HEK293 (cell line): Measurements from ENCODE around the gene RNF214.

Experiments used
- SETDB1 ChIP-seq: IDR thresholded peaks from one replicate; pipeline ENCODE4 v1.6.1; 2017; ENCODE audit warnings: mild to moderate bottlenecking, low read length, moderate library complexity, mixed read lengths; ENCODE audit not compliant: insufficient read length
- TF ChIP-seq, protein P1 (sequence below): fragments of 450-650 bp; formaldehyde crosslinking; IDR thresholded peaks from 2 replicates; pipeline ENCODE4 v1.5.1; 2016; ENCODE audit warnings: missing biosample characterization, missing genetic modification characterization
- TF ChIP-seq, protein P2 (sequence below): fragments of 450-650 bp; formaldehyde crosslinking; IDR thresholded peaks from 2 replicates; pipeline ENCODE4 v1.5.1; 2017; ENCODE audit warnings: missing biosample characterization, missing genetic modification characterization
- TF ChIP-seq, protein P3 (sequence below): fragments of 450-650 bp; formaldehyde crosslinking; IDR thresholded peaks from 2 replicates; pipeline ENCODE4 v1.5.1; 2016; ENCODE audit warnings: missing biosample characterization, missing genetic modification characterization

DNA sequence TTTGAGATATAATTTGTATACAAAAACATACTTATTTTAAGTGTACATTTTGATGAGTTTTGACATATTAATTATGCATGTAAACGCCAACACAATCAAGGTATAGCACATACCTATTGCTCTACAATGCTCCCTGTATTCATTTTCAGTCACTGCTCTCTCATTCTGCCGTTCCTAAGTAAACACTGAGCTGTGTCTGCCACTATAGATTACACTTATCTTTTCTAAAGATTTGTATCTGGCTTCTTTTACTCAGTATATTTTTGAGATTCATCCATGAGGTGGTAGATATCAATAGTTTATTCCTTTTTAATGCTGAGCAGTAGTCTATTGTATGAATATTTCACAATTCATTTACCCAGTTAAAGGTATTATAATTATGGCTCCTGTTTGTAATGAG lies 33.3 kb downstream of the RNF214 start:
- TF ChIP-seq, protein P1, sequence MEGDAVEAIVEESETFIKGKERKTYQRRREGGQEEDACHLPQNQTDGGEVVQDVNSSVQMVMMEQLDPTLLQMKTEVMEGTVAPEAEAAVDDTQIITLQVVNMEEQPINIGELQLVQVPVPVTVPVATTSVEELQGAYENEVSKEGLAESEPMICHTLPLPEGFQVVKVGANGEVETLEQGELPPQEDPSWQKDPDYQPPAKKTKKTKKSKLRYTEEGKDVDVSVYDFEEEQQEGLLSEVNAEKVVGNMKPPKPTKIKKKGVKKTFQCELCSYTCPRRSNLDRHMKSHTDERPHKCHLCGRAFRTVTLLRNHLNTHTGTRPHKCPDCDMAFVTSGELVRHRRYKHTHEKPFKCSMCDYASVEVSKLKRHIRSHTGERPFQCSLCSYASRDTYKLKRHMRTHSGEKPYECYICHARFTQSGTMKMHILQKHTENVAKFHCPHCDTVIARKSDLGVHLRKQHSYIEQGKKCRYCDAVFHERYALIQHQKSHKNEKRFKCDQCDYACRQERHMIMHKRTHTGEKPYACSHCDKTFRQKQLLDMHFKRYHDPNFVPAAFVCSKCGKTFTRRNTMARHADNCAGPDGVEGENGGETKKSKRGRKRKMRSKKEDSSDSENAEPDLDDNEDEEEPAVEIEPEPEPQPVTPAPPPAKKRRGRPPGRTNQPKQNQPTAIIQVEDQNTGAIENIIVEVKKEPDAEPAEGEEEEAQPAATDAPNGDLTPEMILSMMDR (tag by site-specific recombination), result no peak
- TF ChIP-seq, protein P2, sequence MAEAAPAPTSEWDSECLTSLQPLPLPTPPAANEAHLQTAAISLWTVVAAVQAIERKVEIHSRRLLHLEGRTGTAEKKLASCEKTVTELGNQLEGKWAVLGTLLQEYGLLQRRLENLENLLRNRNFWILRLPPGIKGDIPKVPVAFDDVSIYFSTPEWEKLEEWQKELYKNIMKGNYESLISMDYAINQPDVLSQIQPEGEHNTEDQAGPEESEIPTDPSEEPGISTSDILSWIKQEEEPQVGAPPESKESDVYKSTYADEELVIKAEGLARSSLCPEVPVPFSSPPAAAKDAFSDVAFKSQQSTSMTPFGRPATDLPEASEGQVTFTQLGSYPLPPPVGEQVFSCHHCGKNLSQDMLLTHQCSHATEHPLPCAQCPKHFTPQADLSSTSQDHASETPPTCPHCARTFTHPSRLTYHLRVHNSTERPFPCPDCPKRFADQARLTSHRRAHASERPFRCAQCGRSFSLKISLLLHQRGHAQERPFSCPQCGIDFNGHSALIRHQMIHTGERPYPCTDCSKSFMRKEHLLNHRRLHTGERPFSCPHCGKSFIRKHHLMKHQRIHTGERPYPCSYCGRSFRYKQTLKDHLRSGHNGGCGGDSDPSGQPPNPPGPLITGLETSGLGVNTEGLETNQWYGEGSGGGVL (tag by site-specific recombination), result no peak
- TF ChIP-seq, protein P3, sequence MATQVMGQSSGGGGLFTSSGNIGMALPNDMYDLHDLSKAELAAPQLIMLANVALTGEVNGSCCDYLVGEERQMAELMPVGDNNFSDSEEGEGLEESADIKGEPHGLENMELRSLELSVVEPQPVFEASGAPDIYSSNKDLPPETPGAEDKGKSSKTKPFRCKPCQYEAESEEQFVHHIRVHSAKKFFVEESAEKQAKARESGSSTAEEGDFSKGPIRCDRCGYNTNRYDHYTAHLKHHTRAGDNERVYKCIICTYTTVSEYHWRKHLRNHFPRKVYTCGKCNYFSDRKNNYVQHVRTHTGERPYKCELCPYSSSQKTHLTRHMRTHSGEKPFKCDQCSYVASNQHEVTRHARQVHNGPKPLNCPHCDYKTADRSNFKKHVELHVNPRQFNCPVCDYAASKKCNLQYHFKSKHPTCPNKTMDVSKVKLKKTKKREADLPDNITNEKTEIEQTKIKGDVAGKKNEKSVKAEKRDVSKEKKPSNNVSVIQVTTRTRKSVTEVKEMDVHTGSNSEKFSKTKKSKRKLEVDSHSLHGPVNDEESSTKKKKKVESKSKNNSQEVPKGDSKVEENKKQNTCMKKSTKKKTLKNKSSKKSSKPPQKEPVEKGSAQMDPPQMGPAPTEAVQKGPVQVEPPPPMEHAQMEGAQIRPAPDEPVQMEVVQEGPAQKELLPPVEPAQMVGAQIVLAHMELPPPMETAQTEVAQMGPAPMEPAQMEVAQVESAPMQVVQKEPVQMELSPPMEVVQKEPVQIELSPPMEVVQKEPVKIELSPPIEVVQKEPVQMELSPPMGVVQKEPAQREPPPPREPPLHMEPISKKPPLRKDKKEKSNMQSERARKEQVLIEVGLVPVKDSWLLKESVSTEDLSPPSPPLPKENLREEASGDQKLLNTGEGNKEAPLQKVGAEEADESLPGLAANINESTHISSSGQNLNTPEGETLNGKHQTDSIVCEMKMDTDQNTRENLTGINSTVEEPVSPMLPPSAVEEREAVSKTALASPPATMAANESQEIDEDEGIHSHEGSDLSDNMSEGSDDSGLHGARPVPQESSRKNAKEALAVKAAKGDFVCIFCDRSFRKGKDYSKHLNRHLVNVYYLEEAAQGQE (tag by site-specific recombination), result no peak
- no peak for TF ChIP-seq SETDB1
